ENCODE results near the gene TMEM208.

DNA sequence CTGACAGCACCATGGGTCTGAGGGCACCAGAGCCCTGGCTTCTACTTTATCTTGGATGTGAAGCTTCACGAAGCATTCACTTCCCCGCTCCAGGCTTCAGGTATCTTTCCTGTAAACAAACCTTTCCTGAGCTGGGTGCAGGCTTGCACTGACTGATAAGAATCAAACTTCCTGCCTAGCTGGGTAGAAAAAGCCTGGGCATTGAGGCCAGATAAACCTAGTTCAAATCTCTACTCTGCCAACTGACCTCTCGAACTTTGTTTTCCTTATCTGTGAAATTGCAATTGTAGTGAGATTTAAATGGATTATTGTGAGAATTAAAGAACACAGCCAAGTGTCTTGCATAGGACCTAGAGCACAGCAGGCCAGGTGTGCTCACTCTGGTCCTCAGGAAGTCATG is 2.9 kb upstream of the TMEM208 start:
- TF ChIP-seq, protein P1, sequence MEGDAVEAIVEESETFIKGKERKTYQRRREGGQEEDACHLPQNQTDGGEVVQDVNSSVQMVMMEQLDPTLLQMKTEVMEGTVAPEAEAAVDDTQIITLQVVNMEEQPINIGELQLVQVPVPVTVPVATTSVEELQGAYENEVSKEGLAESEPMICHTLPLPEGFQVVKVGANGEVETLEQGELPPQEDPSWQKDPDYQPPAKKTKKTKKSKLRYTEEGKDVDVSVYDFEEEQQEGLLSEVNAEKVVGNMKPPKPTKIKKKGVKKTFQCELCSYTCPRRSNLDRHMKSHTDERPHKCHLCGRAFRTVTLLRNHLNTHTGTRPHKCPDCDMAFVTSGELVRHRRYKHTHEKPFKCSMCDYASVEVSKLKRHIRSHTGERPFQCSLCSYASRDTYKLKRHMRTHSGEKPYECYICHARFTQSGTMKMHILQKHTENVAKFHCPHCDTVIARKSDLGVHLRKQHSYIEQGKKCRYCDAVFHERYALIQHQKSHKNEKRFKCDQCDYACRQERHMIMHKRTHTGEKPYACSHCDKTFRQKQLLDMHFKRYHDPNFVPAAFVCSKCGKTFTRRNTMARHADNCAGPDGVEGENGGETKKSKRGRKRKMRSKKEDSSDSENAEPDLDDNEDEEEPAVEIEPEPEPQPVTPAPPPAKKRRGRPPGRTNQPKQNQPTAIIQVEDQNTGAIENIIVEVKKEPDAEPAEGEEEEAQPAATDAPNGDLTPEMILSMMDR (IDR thresholded peaks at IDR 0.05; ENCODE audit: control extremely low read depth in 1 of 3, insufficient read depth in 1 of 3, low read depth in 1 of 3, low read length in 3 of 3) = no peak
- TF ChIP-seq HDAC2 (IDR thresholded peaks at IDR 0.05; ENCODE audit: borderline replicate concordance in 1 of 2, low read depth in 2 of 2, low read length in 2 of 2) (no peak), MAFK (IDR thresholded peaks at IDR 0.05; ENCODE audit: low read depth, low read length) (no peak), CREB1 (IDR thresholded peaks at IDR 0.05) (no peak), POLR2A (IDR thresholded peaks at IDR 0.05; ENCODE audit: control extremely low read depth in 1 of 2, low read depth in 2 of 2, low read length in 2 of 2) (no peak)
- TF ChIP-seq, protein P2, sequence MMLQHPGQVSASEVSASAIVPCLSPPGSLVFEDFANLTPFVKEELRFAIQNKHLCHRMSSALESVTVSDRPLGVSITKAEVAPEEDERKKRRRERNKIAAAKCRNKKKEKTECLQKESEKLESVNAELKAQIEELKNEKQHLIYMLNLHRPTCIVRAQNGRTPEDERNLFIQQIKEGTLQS (IDR thresholded peaks at IDR 0.05; ENCODE audit: insufficient read depth, low read depth, low read length) = no peak
